ENCODE results near the gene TCEAL3.
"Not testable (repeated sequence)": the region's sequence is repeated elsewhere in the genome, so short reads cannot be mapped to it uniquely, and the experiment has no call there.

The TCEAL3 gene

DNA sequence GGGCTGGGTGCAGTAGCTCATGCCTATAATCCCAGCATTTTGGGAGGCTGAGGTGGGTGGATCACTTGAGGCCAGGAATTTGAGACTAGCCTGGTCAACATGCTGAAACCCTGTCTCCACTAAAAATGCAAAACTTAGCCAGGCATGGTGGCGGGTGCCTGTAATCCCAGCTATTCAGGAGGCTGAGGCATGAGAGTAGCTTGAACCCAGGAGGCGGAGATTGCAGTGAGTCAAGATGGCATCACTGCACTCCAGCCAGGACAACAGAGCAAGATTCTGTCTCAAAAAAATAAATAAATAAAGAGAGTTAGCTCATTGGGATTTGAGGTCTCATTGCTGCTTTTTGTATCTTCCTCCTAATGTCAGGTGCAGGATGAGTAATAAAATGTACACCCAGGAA is 49.3 kb downstream of the TCEAL3 start:
- H3K4me3 ChIP-seq (ENCODE audit: low read length); DNase-seq (ENCODE audit: low read depth, low spot score): not testable (repeated sequence)

GRCh38 chrX:103658681-103659433 is 51.1 kb downstream of the TCEAL3 start:
- no peak for DNase-seq (ENCODE audit: low read depth, low spot score)

DNA sequence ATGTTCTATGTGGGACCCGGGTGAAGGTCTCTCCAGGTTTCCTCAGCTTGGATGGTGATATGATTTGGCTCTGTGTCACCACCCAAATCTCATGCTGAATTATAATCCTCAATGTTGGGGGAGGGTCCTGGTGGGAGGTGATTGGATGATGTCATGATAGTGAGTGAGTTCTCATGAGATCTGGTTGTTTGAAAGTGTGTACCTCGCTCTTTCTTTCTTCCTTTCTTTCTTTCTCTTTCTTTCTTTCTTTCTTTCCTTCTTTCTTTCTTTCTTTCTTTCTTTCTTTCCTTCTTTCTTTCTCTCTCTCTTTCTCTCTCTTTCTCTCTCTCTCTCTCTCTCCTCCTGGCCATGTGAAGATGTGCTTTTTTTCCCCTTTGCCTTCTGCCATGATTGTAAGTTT is 51.7 kb downstream of the TCEAL3 start:
- not testable (repeated sequence) for H3K4me3 ChIP-seq (ENCODE audit: low read length); DNase-seq (ENCODE audit: low read depth, low spot score)

More at GRCh38 chrX:103658681-103659433, 51.1 kb downstream of the TCEAL3 start:
- no peak overlapping the region for H3K4me3 ChIP-seq (ENCODE audit: low read length)
